Karpas-422 (cell line): ENCODE results near the gene ANKLE2. TPM values are rescaled to one million over a fixed set of nuclear protein-coding genes. Genes with fewer than 3 reads are reported as not detected.
"Not testable (repeated sequence)": the region's sequence is repeated elsewhere in the genome, so short reads cannot be mapped to it uniquely, and the experiment has no call there.

Source experiments
- DNase-seq: peaks from one replicate; pipeline ENCODE4 v3.0.0-alpha.2; 2015
- H2AFZ ChIP-seq: fragments of 200-600 bp; sonication (generic); 2 replicates; pipeline ENCODE4 v1.6.1; 2014; ENCODE audit warnings: antibody characterized with exemption, low read length, mixed read lengths
- H3K27ac ChIP-seq: fragments of 200-600 bp; sonication (generic); 2 replicates; pipeline ENCODE4 v1.5.1; 2014; ENCODE audit warnings: mild to moderate bottlenecking, low read length, moderate library complexity
- H3K27me3 ChIP-seq: fragments of 200-600 bp; sonication (generic); 2 replicates; pipeline ENCODE4 v1.6.1; 2014; ENCODE audit warnings: low read length, mixed read lengths
- H3K36me3 ChIP-seq: fragments of 200-600 bp; sonication (generic); 2 replicates; pipeline ENCODE4 v1.6.1; 2014; ENCODE audit warnings: low read length, mixed read lengths; ENCODE audit not compliant: insufficient read depth
- H3K4me1 ChIP-seq: fragments of 200-600 bp; sonication (generic); 2 replicates; pipeline ENCODE4 v1.6.1; 2014; ENCODE audit warnings: mild to moderate bottlenecking, low read length, mixed read lengths
- H3K4me2 ChIP-seq: fragments of 200-600 bp; sonication (generic); 2 replicates; pipeline ENCODE4 v1.6.1; 2014; ENCODE audit warnings: low read length, low read depth, mild to moderate bottlenecking; ENCODE audit not compliant: poor library complexity, severe bottlenecking
- H3K4me3 ChIP-seq: fragments of 200-600 bp; sonication (generic); 2 replicates; pipeline ENCODE4 v1.5.1; 2014; ENCODE audit warnings: mild to moderate bottlenecking, antibody characterized with exemption, low read length, mixed read lengths
- H3K79me2 ChIP-seq: fragments of 200-600 bp; sonication (generic); 2 replicates; pipeline ENCODE4 v1.6.1; 2014; ENCODE audit warnings: mild to moderate bottlenecking, low read length, mixed read lengths
- H3K9ac ChIP-seq: fragments of 200-600 bp; sonication (generic); 2 replicates; pipeline ENCODE4 v1.6.0; 2014; ENCODE audit warnings: low read length
- H3K9me2 ChIP-seq: fragments of 200-600 bp; sonication (generic), shearing (Covaris generic); replicated peaks from 2 replicates; pipeline ENCODE4 v1.6.0; 2014; ENCODE audit warnings: mild to moderate bottlenecking, low read length, moderate library complexity; ENCODE audit not compliant: insufficient read depth
- H3K9me3 ChIP-seq: fragments of 300-700, 200-600 bp; sonication (generic); 2 replicates; pipeline ENCODE4 v1.6.1; 2014; ENCODE audit warnings: low read length, mixed read lengths
- H4K20me1 ChIP-seq: fragments of 200-600 bp; sonication (generic); 2 replicates; pipeline ENCODE4 v1.6.1; 2014; ENCODE audit warnings: mild to moderate bottlenecking, antibody characterized with exemption, low read length, low read depth; ENCODE audit not compliant: insufficient read depth
- total RNA-seq: library from RNA; depleted of rRNA; stranded (reverse); fragments of >200 nt; shearing (Covaris generic); gene quantifications from 2 replicates; pipeline ENCODE4 v1.2.3, GENCODE V29; 2014; ENCODE audit warnings: low replicate concordance

The ANKLE2 gene
- total RNA-seq, 1 experiment from 2014 or later = 42.7 TPM

DNA sequence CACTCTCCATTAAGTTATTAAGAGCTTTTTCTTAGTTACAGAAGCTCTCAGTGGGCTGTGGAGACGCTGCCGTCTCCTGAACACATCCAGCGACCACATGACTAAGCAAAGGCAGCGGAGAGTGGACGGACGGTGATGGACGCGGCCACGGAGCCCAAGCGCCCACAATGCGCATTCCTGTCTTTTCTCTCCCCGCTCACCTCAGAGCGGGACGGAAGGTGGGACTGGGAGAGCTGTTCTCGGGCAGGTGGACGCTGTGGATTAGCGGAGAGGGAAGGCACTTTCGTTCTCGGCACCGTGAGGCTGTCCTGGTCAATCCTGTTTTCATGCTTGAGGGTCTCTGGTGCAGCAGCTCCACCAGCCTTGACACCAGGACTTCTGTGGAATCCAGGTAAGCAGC is 2.6 kb upstream of the ANKLE2 start:
- Histone ChIP-seq H4K20me1 (peaks cover 14% of the 10 kb centered on the region), H2AFZ (no peak overlapping the region), H3K27ac (no peak overlapping the region), H3K9ac (no peak overlapping the region), H3K27me3 (no peaks in the 10 kb centered on the region), H3K4me1 (peaks cover 19% of the 10 kb centered on the region), H3K9me3 (no peaks in the 10 kb centered on the region), H3K9me2 (no peaks in the 10 kb centered on the region), H3K36me3 (peaks cover 10% of the 10 kb centered on the region), H3K4me2 (no peak overlapping the region), H3K4me3 (no peak overlapping the region), H3K79me2 (peaks cover 28% of the 10 kb centered on the region)
- no peak for DNase-seq

- Histone ChIP-seq H3K4me1 (peaks cover 19% of the 10 kb centered on the region), H3K9ac (peak overlapping the region; percentile 90), H3K4me3 (peak overlapping the region; percentile 80), H3K9me2 (no peaks in the 10 kb centered on the region), H3K27ac (peak overlapping the region; percentile 87), H2AFZ (peak overlapping the region; percentile 64), H3K4me2 (peak overlapping the region; percentile 98), H3K9me3 (no peaks in the 10 kb centered on the region), H3K36me3 (peaks cover 16% of the 10 kb centered on the region), H3K27me3 (no peaks in the 10 kb centered on the region), H4K20me1 (peaks cover 14% of the 10 kb centered on the region), H3K79me2 (peaks cover 50% of the 10 kb centered on the region)
- peak; percentile 95 for DNase-seq
Observed at GRCh38 chr12:132761921-132762583, 420 bp upstream of the ANKLE2 start.

- Histone ChIP-seq H4K20me1 (peaks cover 20% of the 10 kb centered on the region), H3K27me3 (no peaks in the 10 kb centered on the region), H3K4me3 (no peak overlapping the region), H3K9ac (no peak overlapping the region), H2AFZ (no peak overlapping the region), H3K27ac (no peak overlapping the region), H3K9me3 (no peaks in the 10 kb centered on the region), H3K4me2 (no peak overlapping the region), H3K36me3 (peaks cover 30% of the 10 kb centered on the region), H3K79me2 (peaks cover 75% of the 10 kb centered on the region), H3K9me2 (no peaks in the 10 kb centered on the region), H3K4me1 (peaks cover 19% of the 10 kb centered on the region)
- DNase-seq = no peak
Observed at GRCh38 chr12:132759359-132759758, 2.3 kb downstream of the ANKLE2 start.

GRCh38 chr12:132758825-132759224 is 2.8 kb downstream of the ANKLE2 start:
- H3K4me2 ChIP-seq, H3K9me2 ChIP-seq, H3K9me3 ChIP-seq, H2AFZ ChIP-seq, DNase-seq, H3K9ac ChIP-seq, H3K4me3 ChIP-seq, H3K27me3 ChIP-seq, H3K27ac ChIP-seq: not testable (repeated sequence)
- Histone ChIP-seq H3K79me2 (peaks cover 79% of the 10 kb centered on the region), H4K20me1 (peaks cover 22% of the 10 kb centered on the region), H3K4me1 (peaks cover 19% of the 10 kb centered on the region), H3K36me3 (peaks cover 33% of the 10 kb centered on the region)

DNA sequence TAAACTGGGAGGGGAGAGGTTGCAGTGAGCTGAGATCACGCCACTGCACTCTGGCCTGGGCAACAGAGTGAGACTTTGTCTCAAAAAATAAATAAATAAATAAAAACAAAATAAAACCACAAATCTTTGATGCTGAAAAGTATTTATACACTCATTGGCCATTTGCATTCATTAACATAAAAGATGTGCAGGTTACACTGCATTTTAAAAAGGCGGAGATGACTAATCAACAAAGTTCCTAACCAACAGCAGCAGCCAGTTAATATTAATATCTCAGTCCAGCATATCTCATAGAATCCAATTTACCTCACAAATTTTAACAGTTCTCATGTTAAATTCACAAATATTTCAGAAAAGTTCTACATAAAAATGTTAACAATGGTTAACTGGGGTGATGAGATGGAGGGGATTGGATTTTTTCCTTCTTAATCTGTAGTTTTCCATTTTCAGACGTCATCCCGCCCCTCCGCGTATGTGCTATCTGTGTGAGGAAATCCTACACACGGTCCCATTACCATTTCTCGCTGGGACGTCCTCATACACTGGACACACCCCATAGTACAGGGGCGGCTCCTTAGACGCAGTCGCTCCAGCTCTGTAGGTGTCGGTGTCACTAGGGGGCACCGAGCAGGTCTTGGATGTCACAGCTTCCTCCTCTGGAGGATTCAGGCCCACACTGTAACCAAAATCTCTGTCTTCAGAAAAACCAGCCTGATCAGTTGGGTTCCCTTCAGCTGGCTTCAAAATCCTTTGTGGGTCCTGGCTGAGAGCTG is 7.3 kb downstream of the ANKLE2 start:
- H3K9me2 ChIP-seq = no peaks in the 10 kb centered on the region
- H3K27ac ChIP-seq = no peak overlapping the region
- no peak overlapping the region for H3K9ac ChIP-seq
- H2AFZ ChIP-seq = no peak overlapping the region
- H3K27me3 ChIP-seq = no peaks in the 10 kb centered on the region
- H3K4me1 ChIP-seq = no peaks in the 10 kb centered on the region
- no peak for DNase-seq
- H3K36me3 ChIP-seq = peaks cover 52% of the 10 kb centered on the region
- peaks cover 8% of the 10 kb centered on the region; the same call in 1 of the 2 replicates for H4K20me1 ChIP-seq
- no peaks in the 10 kb centered on the region for H3K9me3 ChIP-seq
- no peak overlapping the region for H3K4me2 ChIP-seq
- peaks cover 83% of the 10 kb centered on the region for H3K79me2 ChIP-seq
- H3K4me3 ChIP-seq = no peak overlapping the region

DNA sequence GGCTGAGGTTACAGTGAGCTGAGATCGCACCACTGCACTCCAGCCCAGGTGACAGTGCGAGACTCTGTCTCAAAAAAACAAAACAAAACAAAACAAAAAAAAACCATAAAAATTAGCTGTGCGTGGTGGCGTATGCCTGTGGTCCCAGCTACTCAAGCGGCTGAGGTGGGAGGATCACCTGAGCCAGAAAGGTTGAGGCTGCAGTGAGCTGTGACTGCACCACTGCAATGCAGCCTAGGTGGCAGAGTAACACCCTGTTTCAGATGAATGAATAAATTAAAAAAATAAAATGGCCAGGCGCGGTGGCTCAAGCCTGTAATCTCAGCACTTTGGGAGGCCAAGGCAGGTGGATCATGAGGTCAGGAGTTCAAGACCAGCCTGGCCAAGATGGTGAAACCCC is 8.0 kb downstream of the ANKLE2 start:
- not testable (repeated sequence) for H2AFZ ChIP-seq, H3K4me3 ChIP-seq, H3K27me3 ChIP-seq, H3K4me1 ChIP-seq, H4K20me1 ChIP-seq, H3K9me3 ChIP-seq, H3K9me2 ChIP-seq, DNase-seq, H3K9ac ChIP-seq, H3K4me2 ChIP-seq, H3K27ac ChIP-seq
- Histone ChIP-seq H3K36me3 (peaks cover 47% of the 10 kb centered on the region), H3K79me2 (peaks cover 76% of the 10 kb centered on the region)

- no peak for DNase-seq
- Histone ChIP-seq H4K20me1 (no peaks in the 10 kb centered on the region), H3K36me3 (peaks cover 59% of the 10 kb centered on the region)
Observed at GRCh38 chr12:132748319-132748718, 13.3 kb downstream of the ANKLE2 start.

GRCh38 chr12:132747896-132748295 is 13.7 kb downstream of the ANKLE2 start:
- no peak overlapping the region for H3K9ac ChIP-seq
- no peaks in the 10 kb centered on the region for H3K9me3 ChIP-seq
- H3K4me2 ChIP-seq = no peak overlapping the region
- peaks cover 67% of the 10 kb centered on the region for H3K79me2 ChIP-seq
- H3K36me3 ChIP-seq = peaks cover 58% of the 10 kb centered on the region
- no peaks in the 10 kb centered on the region for H3K27me3 ChIP-seq
- H3K9me2 ChIP-seq = no peaks in the 10 kb centered on the region
- no peak overlapping the region for H3K4me3 ChIP-seq
- H4K20me1 ChIP-seq = no peaks in the 10 kb centered on the region
- H3K4me1 ChIP-seq = no peaks in the 10 kb centered on the region
- no peak overlapping the region for H2AFZ ChIP-seq
- no peak overlapping the region for H3K27ac ChIP-seq
- no peak for DNase-seq

More at GRCh38 chr12:132748319-132748718, 13.3 kb downstream of the ANKLE2 start:
- Histone ChIP-seq H3K4me2 (no peak overlapping the region), H3K4me1 (no peaks in the 10 kb centered on the region), H3K4me3 (no peak overlapping the region), H3K27me3 (no peaks in the 10 kb centered on the region), H3K9me2 (no peaks in the 10 kb centered on the region), H2AFZ (no peak overlapping the region), H3K79me2 (peaks cover 68% of the 10 kb centered on the region), H3K9ac (no peak overlapping the region), H3K27ac (no peak overlapping the region), H3K9me3 (no peaks in the 10 kb centered on the region)
